GM23338 (cell line): ENCODE results near the gene RHOT1. TPM values are rescaled to one million over a fixed set of nuclear protein-coding genes. Genes with fewer than 3 reads are reported as not detected.

Experiments
- ATAC-seq: fragments of 200-7000 bp; cut with Tn5 transposase; 3 replicates; pipeline ENCODE4 v1.9.1; 2020
- DNase-seq: peaks from one replicate; pipeline ENCODE4 v3.0.0-alpha.2; 2015; ENCODE audit warnings: low spot score
- H2AFZ ChIP-seq: fragments of 200-600 bp; sonication (generic); 2 replicates; pipeline ENCODE4 v1.8.0; 2016; ENCODE audit warnings: antibody characterized with exemption, mild to moderate bottlenecking, moderate library complexity
- H3F3A ChIP-seq: fragments of 200-600 bp; sonication (generic); replicated peaks from 2 replicates; pipeline ENCODE4 v1.8.0; 2017; ENCODE audit warnings: antibody characterized with exemption, mixed run types, low read depth
- H3K27ac ChIP-seq: fragments of 200-600 bp; sonication (generic); 2 replicates; pipeline ENCODE4 v1.6.1; 2016; ENCODE audit warnings: low read depth
- H3K27me3 ChIP-seq: fragments of 200-600 bp; sonication (generic); 2 replicates; pipeline ENCODE4 v1.8.0; 2016; ENCODE audit warnings: mild to moderate bottlenecking, mixed run types, moderate library complexity; ENCODE audit not compliant: insufficient read depth
- H3K36me3 ChIP-seq: fragments of 200-600 bp; sonication (generic); 2 replicates; pipeline ENCODE4 v1.8.0; 2016; ENCODE audit warnings: mild to moderate bottlenecking; ENCODE audit not compliant: insufficient read depth
- H3K4me1 ChIP-seq: fragments of 200-600 bp; sonication (generic); 2 replicates; pipeline ENCODE4 v1.8.0; 2016; ENCODE audit warnings: mild to moderate bottlenecking, moderate library complexity; ENCODE audit not compliant: insufficient read depth
- H3K4me2 ChIP-seq: fragments of 200-600 bp; sonication (generic); 2 replicates; pipeline ENCODE4 v1.7.1; 2017; ENCODE audit warnings: mixed run types
- H3K4me3 ChIP-seq: fragments of 200-600 bp; sonication (generic); 2 replicates; pipeline ENCODE4 v1.6.1; 2016; ENCODE audit warnings: mixed run types
- H3K79me2 ChIP-seq: fragments of 200-600 bp; sonication (generic); replicated peaks from 2 replicates; pipeline ENCODE4 v1.8.0; 2017; ENCODE audit warnings: mild to moderate bottlenecking; ENCODE audit not compliant: insufficient read depth
- H3K9me2 ChIP-seq: fragments of 200-600 bp; sonication (generic); 2 replicates; pipeline ENCODE4 v1.8.0; 2017; ENCODE audit not compliant: insufficient read depth
- H4K20me1 ChIP-seq: fragments of 200-600 bp; sonication (generic); replicated peaks from 2 replicates; pipeline ENCODE4 v1.8.0; 2017; ENCODE audit warnings: mild to moderate bottlenecking; ENCODE audit not compliant: insufficient read depth
- H3K27ac Mint-ChIP-seq: 2 replicates; pipeline ENCODE4 v1.8.0; 2020; ENCODE audit warnings: inconsistent platforms, mild to moderate bottlenecking, moderate library complexity, mixed read lengths
- H3K27me3 Mint-ChIP-seq: 3 replicates; pipeline ENCODE4 v1.8.0; 2022; ENCODE audit warnings: low read depth, mild to moderate bottlenecking, moderate library complexity, mixed read lengths, inconsistent platforms; ENCODE audit not compliant: insufficient read depth, poor library complexity
- H3K36me3 Mint-ChIP-seq: 3 replicates; pipeline ENCODE4 v1.8.0; 2021; ENCODE audit warnings: low read depth, mild to moderate bottlenecking, inconsistent platforms, moderate library complexity, mixed read lengths
- H3K4me1 Mint-ChIP-seq: 3 replicates; pipeline ENCODE4 v1.8.0; 2020; ENCODE audit warnings: mild to moderate bottlenecking, inconsistent platforms, mixed read lengths
- H3K4me3 Mint-ChIP-seq: 3 replicates; pipeline ENCODE4 v1.8.0; 2021; ENCODE audit warnings: moderate library complexity, mild to moderate bottlenecking, inconsistent platforms, mixed read lengths
- H3K9me3 Mint-ChIP-seq: 3 replicates; pipeline ENCODE4 v1.8.0; 2020; ENCODE audit warnings: moderate library complexity, mild to moderate bottlenecking, inconsistent platforms, mixed read lengths
- CREB1 ChIP-seq: fragments of 250-450 bp; sonication (Bioruptor Pico); IDR thresholded peaks from 2 replicates; pipeline ENCODE4 v1.5.0; 2020; ENCODE audit warnings: low read depth, mild to moderate bottlenecking, moderate library complexity
- CTCF ChIP-seq, 2 experiments: fragments of 200-600 bp in 1 of 2; sonication (generic) in 1 of 2; conservative IDR thresholded peaks; 2 replicates each; pipeline versions ENCODE4 v1.5.1 to v1.6.1; 2016 to 2017; ENCODE audit warnings: antibody characterized with exemption in 2 of 2, low read depth in 2 of 2, mild to moderate bottlenecking in 2 of 2, moderate library complexity in 1 of 2
- ETS1 ChIP-seq: IDR thresholded peaks from 2 replicates; pipeline ENCODE4 v1.6.1; 2016; ENCODE audit warnings: antibody characterized with exemption
- EZH2 ChIP-seq: fragments of 200-600 bp; sonication (generic); IDR thresholded peaks from one replicate; pipeline ENCODE4 v1.8.0; 2017; ENCODE audit warnings: antibody characterized with exemption, mild to moderate bottlenecking, low read depth; ENCODE audit not compliant: unreplicated experiment
- EZH2phosphoT487 ChIP-seq: fragments of 200-600 bp; sonication (generic); IDR thresholded peaks from one replicate; pipeline ENCODE4 v1.8.1; 2018; ENCODE audit warnings: antibody characterized with exemption; ENCODE audit not compliant: unreplicated experiment
- JUNB ChIP-seq: IDR thresholded peaks from one replicate; pipeline ENCODE4 v1.6.1; 2016; ENCODE audit warnings: antibody characterized with exemption; ENCODE audit not compliant: unreplicated experiment
- NANOG ChIP-seq: IDR thresholded peaks from 2 replicates; pipeline ENCODE4 v1.6.1; 2016; ENCODE audit warnings: antibody characterized with exemption, borderline replicate concordance
- POLR2AphosphoS5 ChIP-seq: IDR thresholded peaks from 2 replicates; pipeline ENCODE4 v1.6.1; 2016; ENCODE audit warnings: antibody characterized with exemption, low read depth
- REST ChIP-seq: IDR thresholded peaks from one replicate; pipeline ENCODE4 v1.6.1; 2018; ENCODE audit warnings: antibody characterized with exemption; ENCODE audit not compliant: unreplicated experiment
- STAT1 ChIP-seq: IDR thresholded peaks from one replicate; pipeline ENCODE4 v1.6.1; 2016; ENCODE audit warnings: antibody characterized with exemption; ENCODE audit not compliant: unreplicated experiment
- ZNF114 ChIP-seq: fragments of 250-450 bp; sonication (Bioruptor Pico); IDR thresholded peaks from 2 replicates; pipeline ENCODE4 v1.5.0; 2020; ENCODE audit warnings: mild to moderate bottlenecking, moderate library complexity
- ZNF331 ChIP-seq: fragments of 250-450 bp; sonication (Bioruptor Pico); IDR thresholded peaks from 2 replicates; pipeline ENCODE4 v1.5.0; 2020; ENCODE audit warnings: low read depth, mild to moderate bottlenecking, moderate library complexity
- polyA plus RNA-seq: library from polyadenylated mRNA; unstranded; fragments of >200 nt; fragmentation: Nextera tagmentation; extraction: Ambion mirVana; gene quantifications from 2 replicates; pipeline ENCODE4 v1.2.1, GENCODE V29; 2016
- total RNA-seq: library from RNA; depleted of rRNA; stranded (reverse); fragments of >200 nt; shearing (Covaris generic); gene quantifications from 2 replicates; pipeline ENCODE4 v1.2.3, GENCODE V29; 2014
- TF ChIP-seq, protein P1 (sequence below): fragments of 250-450 bp; sonication (Bioruptor Pico); IDR thresholded peaks from 2 replicates; pipeline ENCODE4 v1.5.0; 2020; ENCODE audit warnings: mild to moderate bottlenecking, moderate library complexity

Gene RHOT1
- total and polyA plus RNA-seq, 2 experiments from 2014 or later = 40.8 to 53.5 TPM

DNA sequence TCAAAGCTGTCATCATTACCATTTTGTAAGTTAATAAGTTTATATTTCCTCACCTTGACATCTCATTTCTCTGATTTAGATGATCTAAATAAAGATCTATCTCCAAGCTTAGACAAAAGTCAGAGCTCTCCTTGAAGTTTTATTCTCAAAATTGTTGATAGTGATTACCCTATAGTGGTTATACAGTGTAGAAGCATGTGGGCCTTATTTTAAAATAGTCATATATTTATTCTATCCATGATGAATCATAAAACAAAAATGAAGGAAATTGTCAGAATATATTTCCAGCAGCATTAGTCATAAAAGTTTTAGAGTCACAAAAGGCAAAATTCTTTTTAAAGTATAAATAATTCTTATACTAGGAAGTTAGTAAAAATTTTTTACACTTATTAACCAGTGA is 49.0 kb downstream of the RHOT1 start:
- Histone ChIP-seq H2AFZ (no peak overlapping the region), H3K79me2 (no peaks in the 10 kb centered on the region), H3K27ac (no peak overlapping the region), H3K4me2 (no peak overlapping the region), H3F3A (peaks cover 5% of the 10 kb centered on the region; the same call in 1 of the 2 replicates), H3K9me2 (no peaks in the 10 kb centered on the region), H3K4me1 (no peaks in the 10 kb centered on the region), H3K36me3 (no peaks in the 10 kb centered on the region; the same call in 1 of the 2 replicates), H3K27me3 (no peaks in the 10 kb centered on the region), H3K4me3 (no peak overlapping the region), H4K20me1 (no peaks in the 10 kb centered on the region)
- DNase-seq (no peak), ATAC-seq (no peak)
- no peaks in the 10 kb centered on the region for H3K9me3 Mint-ChIP-seq
- H3K4me1 Mint-ChIP-seq = no peaks in the 10 kb centered on the region
- TF ChIP-seq EZH2phosphoT487 (no peak), ZNF331 (CRISPR knock-in tag) (no peak), EZH2 (no peak), CTCF (conservative IDR thresholded peaks at IDR 0.05; ENCODE audit: low read depth in 2 of 2) (no peak), ETS1 (no peak), STAT1 (no peak), REST (no peak), POLR2AphosphoS5 (no peak), NANOG (no peak), JUNB (no peak), CREB1 (CRISPR knock-in tag) (no peak), ZNF114 (CRISPR knock-in tag) (no peak)
- TF ChIP-seq, protein P1, sequence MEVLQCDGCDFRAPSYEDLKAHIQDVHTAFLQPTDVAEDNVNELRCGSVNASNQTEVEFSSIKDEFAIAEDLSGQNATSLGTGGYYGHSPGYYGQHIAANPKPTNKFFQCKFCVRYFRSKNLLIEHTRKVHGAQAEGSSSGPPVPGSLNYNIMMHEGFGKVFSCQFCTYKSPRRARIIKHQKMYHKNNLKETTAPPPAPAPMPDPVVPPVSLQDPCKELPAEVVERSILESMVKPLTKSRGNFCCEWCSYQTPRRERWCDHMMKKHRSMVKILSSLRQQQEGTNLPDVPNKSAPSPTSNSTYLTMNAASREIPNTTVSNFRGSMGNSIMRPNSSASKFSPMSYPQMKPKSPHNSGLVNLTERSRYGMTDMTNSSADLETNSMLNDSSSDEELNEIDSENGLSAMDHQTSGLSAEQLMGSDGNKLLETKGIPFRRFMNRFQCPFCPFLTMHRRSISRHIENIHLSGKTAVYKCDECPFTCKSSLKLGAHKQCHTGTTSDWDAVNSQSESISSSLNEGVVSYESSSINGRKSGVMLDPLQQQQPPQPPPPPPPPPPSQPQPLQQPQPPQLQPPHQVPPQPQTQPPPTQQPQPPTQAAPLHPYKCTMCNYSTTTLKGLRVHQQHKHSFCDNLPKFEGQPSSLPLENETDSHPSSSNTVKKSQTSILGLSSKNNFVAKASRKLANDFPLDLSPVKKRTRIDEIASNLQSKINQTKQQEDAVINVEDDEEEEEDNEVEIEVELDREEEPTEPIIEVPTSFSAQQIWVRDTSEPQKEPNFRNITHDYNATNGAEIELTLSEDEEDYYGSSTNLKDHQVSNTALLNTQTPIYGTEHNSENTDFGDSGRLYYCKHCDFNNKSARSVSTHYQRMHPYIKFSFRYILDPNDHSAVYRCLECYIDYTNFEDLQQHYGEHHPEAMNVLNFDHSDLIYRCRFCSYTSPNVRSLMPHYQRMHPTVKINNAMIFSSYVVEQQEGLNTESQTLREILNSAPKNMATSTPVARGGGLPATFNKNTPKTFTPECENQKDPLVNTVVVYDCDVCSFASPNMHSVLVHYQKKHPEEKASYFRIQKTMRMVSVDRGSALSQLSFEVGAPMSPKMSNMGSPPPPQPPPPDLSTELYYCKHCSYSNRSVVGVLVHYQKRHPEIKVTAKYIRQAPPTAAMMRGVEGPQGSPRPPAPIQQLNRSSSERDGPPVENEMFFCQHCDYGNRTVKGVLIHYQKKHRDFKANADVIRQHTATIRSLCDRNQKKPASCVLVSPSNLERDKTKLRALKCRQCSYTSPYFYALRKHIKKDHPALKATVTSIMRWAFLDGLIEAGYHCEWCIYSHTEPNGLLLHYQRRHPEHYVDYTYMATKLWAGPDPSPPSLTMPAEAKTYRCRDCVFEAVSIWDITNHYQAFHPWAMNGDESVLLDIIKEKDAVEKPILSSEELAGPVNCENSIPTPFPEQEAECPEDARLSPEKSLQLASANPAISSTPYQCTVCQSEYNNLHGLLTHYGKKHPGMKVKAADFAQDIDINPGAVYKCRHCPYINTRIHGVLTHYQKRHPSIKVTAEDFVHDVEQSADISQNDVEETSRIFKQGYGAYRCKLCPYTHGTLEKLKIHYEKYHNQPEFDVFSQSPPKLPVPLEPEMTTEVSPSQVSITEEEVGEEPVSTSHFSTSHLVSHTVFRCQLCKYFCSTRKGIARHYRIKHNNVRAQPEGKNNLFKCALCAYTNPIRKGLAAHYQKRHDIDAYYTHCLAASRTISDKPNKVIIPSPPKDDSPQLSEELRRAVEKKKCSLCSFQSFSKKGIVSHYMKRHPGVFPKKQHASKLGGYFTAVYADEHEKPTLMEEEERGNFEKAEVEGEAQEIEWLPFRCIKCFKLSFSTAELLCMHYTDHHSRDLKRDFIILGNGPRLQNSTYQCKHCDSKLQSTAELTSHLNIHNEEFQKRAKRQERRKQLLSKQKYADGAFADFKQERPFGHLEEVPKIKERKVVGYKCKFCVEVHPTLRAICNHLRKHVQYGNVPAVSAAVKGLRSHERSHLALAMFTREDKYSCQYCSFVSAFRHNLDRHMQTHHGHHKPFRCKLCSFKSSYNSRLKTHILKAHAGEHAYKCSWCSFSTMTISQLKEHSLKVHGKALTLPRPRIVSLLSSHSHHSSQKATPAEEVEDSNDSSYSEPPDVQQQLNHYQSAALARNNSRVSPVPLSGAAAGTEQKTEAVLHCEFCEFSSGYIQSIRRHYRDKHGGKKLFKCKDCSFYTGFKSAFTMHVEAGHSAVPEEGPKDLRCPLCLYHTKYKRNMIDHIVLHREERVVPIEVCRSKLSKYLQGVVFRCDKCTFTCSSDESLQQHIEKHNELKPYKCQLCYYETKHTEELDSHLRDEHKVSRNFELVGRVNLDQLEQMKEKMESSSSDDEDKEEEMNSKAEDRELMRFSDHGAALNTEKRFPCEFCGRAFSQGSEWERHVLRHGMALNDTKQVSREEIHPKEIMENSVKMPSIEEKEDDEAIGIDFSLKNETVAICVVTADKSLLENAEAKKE = no peak
- no peak overlapping the region for H3K27ac Mint-ChIP-seq
- H3K36me3 Mint-ChIP-seq = peaks cover 6% of the 10 kb centered on the region
- no peak overlapping the region for H3K4me3 Mint-ChIP-seq
- peaks cover 2% of the 10 kb centered on the region for H3K27me3 Mint-ChIP-seq
